Stimulated activated CD8-positive, alpha-beta memory T cell treated with anti-CD3 and anti-CD28 coated beads, Interleukin-15, amount 100 ng/mL, for 24 hours (primary cell): Measurements from ENCODE around the gene C4orf50.

Experiments used
- DNase-seq: peaks from one replicate; pipeline ENCODE4 v3.0.0-alpha.2; 2020; ENCODE audit warnings: low read depth

C4orf50 gene

GRCh38 chr4:5992171-5992827 lies 25.9 kb downstream of the C4orf50 start:
- DNase-seq = no peak

- no peak for DNase-seq
These were observed 26.8 kb downstream of the C4orf50 start for GRCh38 chr4:5991405-5991804.

- DNase-seq = no peak
These were observed 27.6 kb downstream of the C4orf50 start for GRCh38 chr4:5990446-5991160.

- DNase-seq = no peak
These were observed 28.7 kb downstream of the C4orf50 start for GRCh38 chr4:5989236-5990225.

GRCh38 chr4:5988086-5988845 lies 30.0 kb downstream of the C4orf50 start:
- no peak for DNase-seq

- DNase-seq = no peak
These were observed 33.4 kb downstream of the C4orf50 start for GRCh38 chr4:5984843-5985242.

GRCh38 chr4:5982156-5982973 lies 35.9 kb downstream of the C4orf50 start:
- no peak for DNase-seq

GRCh38 chr4:5980436-5981155 lies 37.6 kb downstream of the C4orf50 start:
- DNase-seq = no peak

GRCh38 chr4:5979981-5980380 lies 38.2 kb downstream of the C4orf50 start:
- DNase-seq = no peak

- no peak for DNase-seq
These were observed 41.3 kb downstream of the C4orf50 start for GRCh38 chr4:5976921-5977320.

- no peak for DNase-seq
These were observed 41.8 kb downstream of the C4orf50 start for GRCh38 chr4:5976431-5976830.

GRCh38 chr4:5974321-5974720 lies 43.9 kb downstream of the C4orf50 start:
- no peak for DNase-seq

GRCh38 chr4:5973486-5974220 lies 44.6 kb downstream of the C4orf50 start:
- DNase-seq = no peak

GRCh38 chr4:5973033-5973432 lies 45.2 kb downstream of the C4orf50 start:
- DNase-seq = no peak

- DNase-seq = no peak
These were observed 45.7 kb downstream of the C4orf50 start for GRCh38 chr4:5972571-5972970.

- no peak for DNase-seq
These were observed 47.2 kb downstream of the C4orf50 start for GRCh38 chr4:5971078-5971450.

GRCh38 chr4:5970381-5971077 lies 47.7 kb downstream of the C4orf50 start:
- DNase-seq = no peak

GRCh38 chr4:5969777-5970176 lies 48.5 kb downstream of the C4orf50 start:
- DNase-seq = no peak

GRCh38 chr4:5969336-5969735 lies 48.9 kb downstream of the C4orf50 start:
- DNase-seq = no peak
